Hepatocyte (in vitro differentiated cells): ENCODE measurements around the gene ABLIM1. TPM values are rescaled to one million over a fixed set of nuclear protein-coding genes. Genes with fewer than 3 reads are reported as not detected.

Experiments
- DNase-seq: peaks from one replicate; pipeline ENCODE4 v3.0.0-alpha.2; 2016; ENCODE audit warnings: low spot score
- H2AFZ ChIP-seq: fragments of 200-600 bp; sonication (generic); 2 replicates; pipeline ENCODE4 v1.6.0; 2016; ENCODE audit warnings: antibody characterized with exemption, mild to moderate bottlenecking
- H3K27ac ChIP-seq: fragments of 200-600 bp; sonication (generic); 2 replicates; pipeline ENCODE4 v1.5.1; 2016; ENCODE audit warnings: mild to moderate bottlenecking
- H3K27me3 ChIP-seq: fragments of 200-600 bp; sonication (generic); 2 replicates; pipeline ENCODE4 v1.6.1; 2016
- H3K36me3 ChIP-seq: fragments of 200-600 bp; sonication (generic); replicated peaks from 2 replicates; pipeline ENCODE4 v1.5.1; 2016; ENCODE audit warnings: low read depth; ENCODE audit not compliant: insufficient read depth
- H3K4me1 ChIP-seq: fragments of 200-600 bp; sonication (generic); 2 replicates; pipeline ENCODE4 v1.5.1; 2016; ENCODE audit warnings: mild to moderate bottlenecking, moderate library complexity; ENCODE audit not compliant: insufficient read depth
- H3K4me2 ChIP-seq: fragments of 200-600 bp; sonication (generic); 2 replicates; pipeline ENCODE4 v1.6.0; 2016
- H3K4me3 ChIP-seq: fragments of 200-600 bp; sonication (generic); 2 replicates; pipeline ENCODE4 v1.5.1; 2016; ENCODE audit warnings: mild to moderate bottlenecking
- H3K79me2 ChIP-seq: fragments of 200-600 bp; sonication (generic); 2 replicates; pipeline ENCODE4 v1.6.0; 2017; ENCODE audit warnings: mild to moderate bottlenecking
- H3K9me2 ChIP-seq: fragments of 200-600 bp; sonication (generic); replicated peaks from 2 replicates; pipeline ENCODE4 v1.6.0; 2017; ENCODE audit warnings: mild to moderate bottlenecking; ENCODE audit not compliant: insufficient read depth
- H3K9me3 ChIP-seq: fragments of 200-600 bp; sonication (generic); 2 replicates; pipeline ENCODE4 v1.5.1; 2016; ENCODE audit warnings: low read depth, mild to moderate bottlenecking
- H4K20me1 ChIP-seq: fragments of 200-600 bp; sonication (generic); 2 replicates; pipeline ENCODE4 v1.6.0; 2016; ENCODE audit warnings: mild to moderate bottlenecking; ENCODE audit not compliant: insufficient read depth, poor library complexity, severe bottlenecking
- EZH2 ChIP-seq: fragments of 200-600 bp; sonication (generic); IDR thresholded peaks from 2 replicates; pipeline ENCODE4 v1.6.1; 2016; ENCODE audit warnings: antibody characterized with exemption, mild to moderate bottlenecking, borderline replicate concordance
- EZH2phosphoT487 ChIP-seq: fragments of 200-600 bp; sonication (generic); IDR thresholded peaks from one replicate; pipeline ENCODE4 v1.6.1; 2018; ENCODE audit warnings: antibody characterized with exemption, mild to moderate bottlenecking, low read depth, moderate library complexity; ENCODE audit not compliant: unreplicated experiment, severe bottlenecking
- WGBS: methylation state at CpG from one replicate; pipeline ENCODE4 v1.1.6; 2016; ENCODE audit warnings: low lambda C conversion rate; ENCODE audit errors: missing lambda C conversion rate; 5-methylcytosine and 5-hydroxymethylcytosine counted together
- polyA plus RNA-seq: library from polyadenylated mRNA; unstranded; fragments of >200 nt; fragmentation: Nextera tagmentation; extraction: Ambion mirVana; gene quantifications from 2 replicates; pipeline ENCODE4 v1.2.1, GENCODE V29; 2016
- total RNA-seq: library from RNA; depleted of rRNA; stranded (reverse); fragments of >200 nt; gene quantifications from 2 replicates; pipeline ENCODE4 v1.2.3, GENCODE V29; 2014
- TF ChIP-seq, protein P1 (sequence below): fragments of 200-600 bp; sonication (generic); IDR thresholded peaks from 2 replicates; pipeline ENCODE4 v1.5.1; 2016; ENCODE audit warnings: antibody characterized with exemption, mild to moderate bottlenecking; ENCODE audit not compliant: poor library complexity

The ABLIM1 gene
- total and polyA plus RNA-seq, 2 experiments from 2014 or later = 20.8 to 31.6 TPM

DNA sequence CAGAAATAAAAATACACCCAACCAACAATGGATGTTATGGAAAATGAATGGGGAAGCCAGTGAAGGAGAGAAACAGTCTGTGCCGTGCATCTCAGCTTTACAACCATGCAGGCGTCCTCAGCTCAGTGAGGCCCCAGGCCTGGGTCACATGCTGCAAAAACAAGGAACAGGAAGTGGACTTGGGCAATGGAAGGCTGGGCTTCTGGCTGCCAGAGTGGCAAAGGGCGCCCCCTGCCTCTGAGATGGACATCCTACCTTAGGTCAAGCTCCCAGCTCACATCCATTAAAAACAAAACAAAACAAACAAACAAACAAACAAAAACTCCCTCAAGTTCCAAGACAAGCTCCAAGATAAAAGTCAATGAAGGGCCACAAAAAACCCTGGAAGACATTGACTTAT, 199.1 kb downstream of the ABLIM1 start:
- H3K4me1 ChIP-seq = no peaks in the 10 kb centered on the region
- TF ChIP-seq, protein P1, sequence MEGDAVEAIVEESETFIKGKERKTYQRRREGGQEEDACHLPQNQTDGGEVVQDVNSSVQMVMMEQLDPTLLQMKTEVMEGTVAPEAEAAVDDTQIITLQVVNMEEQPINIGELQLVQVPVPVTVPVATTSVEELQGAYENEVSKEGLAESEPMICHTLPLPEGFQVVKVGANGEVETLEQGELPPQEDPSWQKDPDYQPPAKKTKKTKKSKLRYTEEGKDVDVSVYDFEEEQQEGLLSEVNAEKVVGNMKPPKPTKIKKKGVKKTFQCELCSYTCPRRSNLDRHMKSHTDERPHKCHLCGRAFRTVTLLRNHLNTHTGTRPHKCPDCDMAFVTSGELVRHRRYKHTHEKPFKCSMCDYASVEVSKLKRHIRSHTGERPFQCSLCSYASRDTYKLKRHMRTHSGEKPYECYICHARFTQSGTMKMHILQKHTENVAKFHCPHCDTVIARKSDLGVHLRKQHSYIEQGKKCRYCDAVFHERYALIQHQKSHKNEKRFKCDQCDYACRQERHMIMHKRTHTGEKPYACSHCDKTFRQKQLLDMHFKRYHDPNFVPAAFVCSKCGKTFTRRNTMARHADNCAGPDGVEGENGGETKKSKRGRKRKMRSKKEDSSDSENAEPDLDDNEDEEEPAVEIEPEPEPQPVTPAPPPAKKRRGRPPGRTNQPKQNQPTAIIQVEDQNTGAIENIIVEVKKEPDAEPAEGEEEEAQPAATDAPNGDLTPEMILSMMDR = peak; percentile 44
- TF ChIP-seq EZH2phosphoT487 = no peak
- no peak for TF ChIP-seq EZH2
- H3K9me3 ChIP-seq = no peaks in the 10 kb centered on the region
- WGBS = 75% methylated on average over 3 of the region's 3 CpGs
- no peak overlapping the region for H3K4me3 ChIP-seq
- H3K27ac ChIP-seq = no peak overlapping the region
- peak; percentile 56 for DNase-seq
- no peaks in the 10 kb centered on the region for H3K79me2 ChIP-seq
- H3K36me3 ChIP-seq = no peaks in the 10 kb centered on the region
- H2AFZ ChIP-seq = no peak overlapping the region
- H3K27me3 ChIP-seq = no peaks in the 10 kb centered on the region
- H4K20me1 ChIP-seq = no peaks in the 10 kb centered on the region
- no peak overlapping the region for H3K4me2 ChIP-seq
- no peaks in the 10 kb centered on the region for H3K9me2 ChIP-seq

DNA sequence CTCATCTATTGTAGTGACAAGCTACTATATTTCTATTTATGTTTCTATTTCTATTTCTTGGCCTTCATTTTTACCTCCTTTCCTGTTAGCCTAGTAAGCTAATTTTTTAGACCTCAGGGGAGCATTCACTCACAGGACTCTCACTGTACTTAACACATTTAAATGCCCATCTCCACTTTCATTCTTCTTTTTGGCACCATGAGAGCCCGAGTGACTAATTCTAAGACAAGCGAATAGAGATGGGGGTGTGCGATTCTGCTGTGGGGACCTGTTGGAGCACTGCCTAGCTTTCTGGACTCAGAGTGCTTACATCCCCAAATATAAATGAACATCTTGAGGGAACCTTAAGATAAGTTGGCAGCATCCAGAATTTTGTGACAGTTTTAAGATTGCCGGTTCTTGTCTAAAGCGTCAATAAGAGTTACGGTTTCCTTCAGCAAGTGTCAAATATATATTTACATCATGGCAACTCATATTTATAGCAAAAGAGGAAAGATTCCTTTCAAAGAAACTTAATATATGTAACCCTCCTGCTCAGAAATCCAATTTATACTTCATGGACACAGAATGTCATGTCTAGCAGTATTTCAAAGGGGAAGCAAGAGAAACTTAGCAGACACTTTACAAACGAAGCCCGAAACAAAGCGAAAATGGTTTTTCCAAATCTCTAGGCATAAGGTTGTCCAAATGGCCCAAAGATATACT, 199.7 kb downstream of the ABLIM1 start:
- H3K4me3 ChIP-seq = no peak overlapping the region
- H3K4me1 ChIP-seq = no peaks in the 10 kb centered on the region
- no peaks in the 10 kb centered on the region for H3K36me3 ChIP-seq
- H3K27me3 ChIP-seq = no peaks in the 10 kb centered on the region
- TF ChIP-seq, protein P1 = no peak
- TF ChIP-seq EZH2phosphoT487 (no peak), EZH2 (no peak)
- WGBS = 93% methylated on average over 9 of the region's 9 CpGs
- H3K27ac ChIP-seq = no peak overlapping the region
- H2AFZ ChIP-seq = no peak overlapping the region
- no peak for DNase-seq
- H3K79me2 ChIP-seq = no peaks in the 10 kb centered on the region
- no peaks in the 10 kb centered on the region for H3K9me2 ChIP-seq
- no peaks in the 10 kb centered on the region for H4K20me1 ChIP-seq
- no peaks in the 10 kb centered on the region for H3K9me3 ChIP-seq
- no peak overlapping the region for H3K4me2 ChIP-seq

DNA sequence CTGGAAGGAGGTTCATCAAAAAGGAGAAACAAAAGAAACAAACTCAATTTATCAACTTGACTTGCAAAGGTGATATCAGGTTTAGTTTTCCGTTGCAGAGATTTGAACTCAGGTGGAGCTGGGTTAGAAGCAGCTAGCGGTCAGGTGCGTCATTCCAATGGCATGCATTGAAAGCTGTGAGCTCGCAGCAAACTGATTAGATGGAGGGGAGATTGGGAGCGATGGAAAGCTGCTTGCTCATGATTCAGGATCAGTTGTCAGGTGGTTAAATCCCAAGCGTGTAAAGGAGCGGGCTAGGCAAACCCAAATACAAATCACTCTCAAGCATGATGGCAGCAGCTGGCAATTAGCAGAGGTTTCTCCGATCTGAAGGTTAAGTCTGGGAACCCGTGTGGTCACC, 204.5 kb downstream of the ABLIM1 start:
- H3K4me1 ChIP-seq = no peaks in the 10 kb centered on the region
- H4K20me1 ChIP-seq = no peaks in the 10 kb centered on the region
- TF ChIP-seq EZH2phosphoT487 (no peak), EZH2 (no peak)
- TF ChIP-seq, protein P1 = no peak
- no peak overlapping the region for H3K4me3 ChIP-seq
- H3K9me2 ChIP-seq = no peaks in the 10 kb centered on the region
- H3K36me3 ChIP-seq = no peaks in the 10 kb centered on the region
- H3K27ac ChIP-seq = no peak overlapping the region
- DNase-seq = no peak
- no peaks in the 10 kb centered on the region for H3K79me2 ChIP-seq
- no peak overlapping the region for H2AFZ ChIP-seq
- no peaks in the 10 kb centered on the region for H3K27me3 ChIP-seq
- WGBS = 86% methylated on average over 9 of the region's 9 CpGs
- no peak overlapping the region for H3K4me2 ChIP-seq
- H3K9me3 ChIP-seq = no peaks in the 10 kb centered on the region
